Thoracic aorta (tissue), 2 donors: Measurements from ENCODE around the gene CBFB. TPM values are rescaled to one million over a fixed set of nuclear protein-coding genes. Genes with fewer than 3 reads are reported as not detected.
"Not testable (repeated sequence)": the region's sequence is repeated elsewhere in the genome, so short reads cannot be mapped to it uniquely, and the experiment has no call there.

Experiments used
- ATAC-seq: fragments of 150-250 bp; one replicate; pipeline ENCODE4 v1.8.0; 2017; ENCODE audit warnings: low read depth; ENCODE audit not compliant: insufficient number of reproducible peaks, low FRiP score
- DNase-seq: peaks from one replicate; pipeline ENCODE4 v3.0.0-alpha.2; 2020; ENCODE audit warnings: low spot score
- H3K27ac ChIP-seq, 2 donors: fragments of 200-600 bp; sonication (generic); 1 replicate in 1 of 2; 2 replicates in 1 of 2; pipeline ENCODE4 v1.5.1; 2016; ENCODE audit warnings: mild to moderate bottlenecking in 2 of 2, moderate library complexity in 2 of 2
- H3K27me3 ChIP-seq: fragments of 200-600 bp; sonication (generic); replicated peaks from 2 replicates; pipeline ENCODE4 v1.6.0; 2016; ENCODE audit warnings: mild to moderate bottlenecking; ENCODE audit not compliant: insufficient read depth
- H3K36me3 ChIP-seq: fragments of 200-600 bp; sonication (generic); one replicate; pipeline ENCODE4 v1.5.1; 2016
- H3K4me1 ChIP-seq, 2 donors: fragments of 200-600 bp; sonication (generic); 1 replicate in 1 of 2; 2 replicates in 1 of 2; pipeline versions ENCODE4 v1.5.1 to v1.6.0; 2016; ENCODE audit warnings: low read depth in 2 of 2, mild to moderate bottlenecking in 1 of 2; ENCODE audit not compliant: control insufficient read depth in 1 of 2
- H3K4me3 ChIP-seq: fragments of 200-600 bp; sonication (generic); 2 replicates; pipeline ENCODE4 v1.5.1; 2016; ENCODE audit warnings: mild to moderate bottlenecking
- H3K9me3 ChIP-seq: fragments of 200-600 bp; sonication (generic); 2 replicates; pipeline ENCODE4 v1.5.1; 2016
- CTCF ChIP-seq: fragments of 200-600 bp; sonication (generic); IDR thresholded peaks from one replicate; pipeline ENCODE4 v1.5.1; 2019; ENCODE audit warnings: antibody characterized with exemption
- total RNA-seq, 2 donors: library from RNA; depleted of rRNA; stranded (reverse); fragments of >200 nt; gene quantifications; one replicate each; pipeline versions ENCODE4 v1.1.0 to v1.2.3, GENCODE V29; 2016

Gene CBFB
- total RNA-seq, 2 donors from 2014 or later = 28.3 to 79.7 TPM

GRCh38 chr16:67035364-67035763 lies 6.4 kb downstream of the CBFB start:
- H3K36me3 ChIP-seq = peaks cover 8% of the 10 kb centered on the region
- no peak overlapping the region for H3K4me3 ChIP-seq
- no peak for TF ChIP-seq CTCF
- peaks cover 19 to 42% of the 10 kb centered on the region in 2 donors for H3K4me1 ChIP-seq
- ATAC-seq (no peak), DNase-seq (no peak)
- H3K27ac ChIP-seq = no peak overlapping the region
- no peaks in the 10 kb centered on the region for H3K27me3 ChIP-seq
- no peaks in the 10 kb centered on the region for H3K9me3 ChIP-seq

- DNase-seq (no peak), ATAC-seq (no peak)
- no peaks in the 10 kb centered on the region for H3K27me3 ChIP-seq
- peaks cover 14 to 42% of the 10 kb centered on the region in 2 donors for H3K4me1 ChIP-seq
- H3K36me3 ChIP-seq = peaks cover 5% of the 10 kb centered on the region
- no peak for TF ChIP-seq CTCF
- no peaks in the 10 kb centered on the region for H3K9me3 ChIP-seq
- H3K27ac ChIP-seq = no peak overlapping the region
- H3K4me3 ChIP-seq = no peak overlapping the region
Observed at GRCh38 chr16:67036323-67036741, 7.4 kb downstream of the CBFB start.

- no peak overlapping the region for H3K4me3 ChIP-seq
- TF ChIP-seq CTCF = no peak
- ATAC-seq (no peak), DNase-seq (no peak)
- H3K36me3 ChIP-seq = no peaks in the 10 kb centered on the region
- peaks cover 12 to 26% of the 10 kb centered on the region in 2 donors for H3K4me1 ChIP-seq
- no peak overlapping the region for H3K27ac ChIP-seq
- H3K9me3 ChIP-seq = no peaks in the 10 kb centered on the region
- H3K27me3 ChIP-seq = no peaks in the 10 kb centered on the region
Observed at GRCh38 chr16:67039260-67040020, 10.5 kb downstream of the CBFB start.

- peaks cover 12 to 21% of the 10 kb centered on the region in 2 donors for H3K4me1 ChIP-seq
- DNase-seq = no peak
- no peaks in the 10 kb centered on the region for H3K9me3 ChIP-seq
- no peak overlapping the region for H3K4me3 ChIP-seq
- no peak for ATAC-seq
- H3K36me3 ChIP-seq = no peaks in the 10 kb centered on the region
- no peaks in the 10 kb centered on the region for H3K27me3 ChIP-seq
- H3K27ac ChIP-seq = no peak overlapping the region
- TF ChIP-seq CTCF = no peak
Observed at GRCh38 chr16:67040166-67040565, 11.2 kb downstream of the CBFB start.

- Histone ChIP-seq H3K27ac (no peak overlapping the region), H3K9me3 (no peaks in the 10 kb centered on the region), H3K4me3 (no peak overlapping the region), H3K27me3 (no peaks in the 10 kb centered on the region), H3K4me1 (peaks cover 12 to 17% of the 10 kb centered on the region in 2 donors), H3K36me3 (no peaks in the 10 kb centered on the region)
- no peak for TF ChIP-seq CTCF
- DNase-seq (no peak), ATAC-seq (no peak)
Observed at GRCh38 chr16:67040906-67041305, 12.0 kb downstream of the CBFB start.

- not testable (repeated sequence) for ATAC-seq, H3K4me3 ChIP-seq, H3K27me3 ChIP-seq, DNase-seq, H3K9me3 ChIP-seq, H3K36me3 ChIP-seq, H3K27ac ChIP-seq
- peaks cover 7 to 17% of the 10 kb centered on the region in 2 donors for H3K4me1 ChIP-seq
Observed at GRCh38 chr16:67041520-67041919, 12.6 kb downstream of the CBFB start.
